Activated CD4-positive, CD25-positive, alpha-beta regulatory T cell treated with anti-CD3 and anti-CD28 coated beads, Interleukin-2, amount 50 U/mL, for 16 hours (primary cell): Measurements from ENCODE around the gene OPCML.

Source experiments
- DNase-seq: peaks from one replicate; pipeline ENCODE4 v3.0.0-alpha.2; 2020; ENCODE audit warnings: low read depth, low spot score

The OPCML gene

GRCh38 chr11:133541021-133541719 lies 8.9 kb upstream of the OPCML start:
- DNase-seq: no peak

DNA sequence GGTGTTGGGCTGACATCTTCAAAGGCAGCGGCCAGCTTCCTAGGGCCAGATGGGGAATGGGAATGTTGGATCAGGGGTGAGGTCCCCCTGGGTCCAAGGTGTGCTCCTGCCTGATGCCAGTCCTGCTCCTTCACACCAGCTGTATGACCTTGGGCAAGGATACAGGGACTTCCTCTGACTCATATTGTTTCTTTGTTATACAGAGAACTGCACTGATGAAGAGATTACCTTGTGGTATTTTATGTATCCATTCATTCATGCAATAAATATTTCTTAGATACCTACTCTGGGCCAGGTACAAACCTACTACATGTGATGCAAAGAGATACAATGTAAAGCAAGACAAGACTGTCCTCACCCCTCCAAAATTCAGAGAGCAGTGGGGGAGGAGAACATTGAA lies 3.9 kb upstream of the OPCML start:
- DNase-seq: no peak

GRCh38 chr11:133533205-133533604 lies 904 bp upstream of the OPCML start:
- DNase-seq: no peak

GRCh38 chr11:133531458-133531857 lies 843 bp downstream of the OPCML start:
- DNase-seq: no peak

DNA sequence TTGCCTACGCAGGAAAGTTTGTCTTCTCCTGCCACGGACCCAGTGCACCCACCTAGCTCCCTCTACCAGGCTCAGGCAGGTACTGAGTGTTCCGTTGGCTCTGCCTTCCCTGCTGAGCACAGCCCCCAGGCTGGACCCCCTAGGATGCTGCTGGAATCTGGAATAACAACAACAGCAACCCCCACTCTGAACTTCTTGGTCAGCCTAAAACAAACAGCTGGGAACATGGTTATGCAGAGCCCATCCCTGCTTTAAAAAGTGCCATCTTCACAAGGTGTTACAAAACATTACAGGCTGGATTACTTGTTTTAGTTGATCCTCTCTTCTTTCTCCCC lies 1.8 kb downstream of the OPCML start:
- no peak for DNase-seq

- no peak for DNase-seq
Measured at GRCh38 chr11:133529807-133530500, 2.3 kb downstream of the OPCML start.

DNA sequence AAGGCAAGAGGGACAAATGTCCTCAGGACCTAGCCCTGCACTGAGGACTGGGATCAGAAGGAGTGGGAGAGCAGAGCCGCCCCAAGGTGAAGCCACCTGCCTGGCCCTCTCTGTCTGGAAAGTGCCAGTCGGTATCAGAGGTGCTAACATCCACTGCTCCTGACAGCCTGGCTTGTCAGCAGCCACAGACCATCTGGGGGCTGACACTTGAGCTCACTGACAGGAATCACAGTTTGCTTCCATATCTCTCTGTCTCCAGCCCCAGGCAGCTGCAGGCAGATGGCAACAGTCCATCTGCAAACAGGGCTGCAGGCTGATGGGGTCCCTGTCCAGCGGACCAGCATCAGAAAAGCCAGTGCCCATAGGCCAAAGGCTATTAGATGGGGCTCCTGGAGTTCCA lies 5.5 kb downstream of the OPCML start:
- no peak for DNase-seq

DNA sequence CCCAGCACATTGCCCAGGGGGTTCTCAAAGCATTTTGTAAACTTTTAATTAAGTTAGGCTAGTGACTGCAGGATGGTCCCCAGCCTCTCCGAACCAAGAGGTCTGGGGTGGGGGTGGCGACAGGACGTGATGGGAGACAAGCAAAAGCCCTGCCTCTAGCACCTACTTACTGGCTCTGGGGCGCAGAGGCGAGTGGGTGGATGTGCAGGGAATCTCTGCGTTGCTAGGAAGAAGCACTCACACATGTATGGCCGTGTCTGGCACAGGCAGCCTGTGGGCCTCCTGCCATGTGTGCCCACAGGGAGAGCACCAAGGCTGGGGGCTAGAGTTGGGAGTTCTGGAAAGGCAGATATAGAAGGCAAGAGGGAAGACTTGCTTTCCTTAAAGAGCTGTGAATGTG lies 6.3 kb downstream of the OPCML start:
- DNase-seq: no peak

GRCh38 chr11:133524488-133524887 lies 7.8 kb downstream of the OPCML start:
- DNase-seq: no peak

DNA sequence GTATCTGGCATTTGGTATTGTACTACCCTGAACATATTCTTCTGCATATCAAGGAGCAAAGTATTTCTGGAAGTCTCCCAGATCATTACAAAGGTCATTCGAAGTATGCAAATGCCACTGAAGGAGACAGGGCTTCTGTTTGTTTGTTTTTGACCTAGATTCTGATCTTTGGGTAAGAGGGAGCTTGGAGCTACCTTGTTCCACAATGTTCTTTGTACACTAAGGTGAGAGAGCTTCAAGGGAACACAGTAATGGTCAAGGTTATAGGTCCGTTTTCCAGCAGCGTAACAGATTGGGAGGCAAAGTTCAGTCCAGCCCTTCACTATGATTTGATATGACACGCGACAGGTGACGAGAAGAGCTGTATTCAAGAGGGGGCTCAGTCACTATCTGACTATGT lies 10.0 kb downstream of the OPCML start:
- no peak for DNase-seq

GRCh38 chr11:133521502-133521901 lies 10.8 kb downstream of the OPCML start:
- DNase-seq: no peak

- no peak for DNase-seq
Measured at GRCh38 chr11:133520707-133521106, 11.6 kb downstream of the OPCML start.

GRCh38 chr11:133519560-133519959 lies 12.7 kb downstream of the OPCML start:
- no peak for DNase-seq

DNA sequence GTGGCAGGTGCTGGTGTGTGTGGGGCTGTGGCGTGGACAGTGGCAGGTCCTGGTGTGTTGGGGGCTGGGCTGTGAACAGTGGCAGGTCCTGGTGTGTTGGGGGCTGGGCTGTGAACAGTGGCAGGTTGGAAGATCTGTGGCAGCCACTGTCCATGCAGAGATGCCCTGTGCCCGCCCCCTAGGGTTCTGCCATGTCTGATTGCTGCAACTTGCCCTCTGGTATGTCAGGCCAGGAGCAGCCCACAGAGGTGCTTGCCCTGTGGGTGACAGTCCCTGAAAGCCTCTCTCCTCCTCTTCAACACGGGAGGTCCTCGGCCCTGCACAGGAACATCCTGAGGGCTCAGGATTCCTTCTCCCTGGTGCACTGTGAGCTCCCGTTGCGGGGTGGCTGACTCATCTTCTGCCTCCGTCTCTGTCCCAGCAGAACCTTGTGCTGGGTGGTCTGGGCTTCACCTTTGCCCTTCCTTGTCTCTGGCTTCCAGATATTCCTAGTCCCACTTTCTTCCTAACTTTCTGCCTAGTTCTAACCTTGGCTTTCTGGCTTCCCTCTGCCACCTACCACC lies 13.5 kb downstream of the OPCML start:
- DNase-seq: no peak

DNA sequence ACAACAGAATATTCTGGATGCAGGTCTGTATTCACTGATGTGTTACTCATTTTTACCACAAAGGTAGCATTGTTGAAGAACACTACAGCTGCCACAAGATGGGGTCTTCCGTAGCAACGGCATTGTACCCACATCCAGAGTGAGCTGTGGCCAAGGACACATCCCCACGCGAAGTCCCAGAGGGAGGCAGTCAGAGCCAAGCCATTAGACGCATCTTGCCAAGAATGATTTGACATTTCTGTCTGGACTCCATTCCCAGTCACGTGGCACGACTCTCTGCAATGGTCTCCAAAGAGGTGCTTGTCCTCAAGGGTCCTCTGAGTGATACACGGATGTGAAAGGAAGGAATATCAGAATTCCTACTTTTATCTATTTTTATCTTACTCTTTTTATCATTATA lies 15.5 kb downstream of the OPCML start:
- no peak for DNase-seq

GRCh38 chr11:133515107-133515506 lies 17.2 kb downstream of the OPCML start:
- DNase-seq: no peak

DNA sequence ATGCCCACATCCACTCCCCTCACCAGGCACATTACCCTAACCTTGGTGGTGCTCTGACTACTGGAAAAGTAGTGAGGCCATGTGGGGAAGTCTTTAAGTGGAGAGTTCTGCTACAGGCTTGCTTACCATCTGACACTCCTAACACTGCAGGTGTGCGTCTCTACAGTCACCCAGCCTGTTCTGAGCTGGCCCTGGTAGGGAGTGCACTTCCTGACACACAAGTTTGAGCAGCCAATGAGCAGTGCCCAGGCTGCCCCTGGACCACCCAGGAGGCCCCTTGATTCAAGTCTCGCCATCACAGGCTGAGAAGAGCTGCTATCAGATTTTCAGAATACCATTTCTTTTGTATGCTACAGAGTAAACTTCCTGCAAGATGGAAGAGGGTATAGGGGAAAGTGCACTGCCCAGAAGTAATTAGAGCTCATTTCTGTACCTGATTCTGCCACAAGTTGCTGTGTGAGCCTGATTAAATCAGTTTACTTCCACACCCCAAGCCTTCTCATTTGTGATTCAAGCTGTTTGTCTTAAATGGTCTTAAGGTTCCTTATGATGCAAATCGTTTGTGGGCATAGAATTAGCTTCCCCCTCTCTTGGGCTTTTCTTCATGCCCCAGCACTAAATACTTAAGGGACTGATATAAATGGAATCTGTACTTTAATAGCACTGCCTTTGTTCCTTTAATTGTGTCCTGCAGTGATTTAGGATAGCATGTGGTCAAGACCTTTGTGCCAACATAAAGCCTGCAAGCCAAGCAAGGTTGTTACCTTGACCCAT lies 22.2 kb downstream of the OPCML start:
- DNase-seq: no peak

DNA sequence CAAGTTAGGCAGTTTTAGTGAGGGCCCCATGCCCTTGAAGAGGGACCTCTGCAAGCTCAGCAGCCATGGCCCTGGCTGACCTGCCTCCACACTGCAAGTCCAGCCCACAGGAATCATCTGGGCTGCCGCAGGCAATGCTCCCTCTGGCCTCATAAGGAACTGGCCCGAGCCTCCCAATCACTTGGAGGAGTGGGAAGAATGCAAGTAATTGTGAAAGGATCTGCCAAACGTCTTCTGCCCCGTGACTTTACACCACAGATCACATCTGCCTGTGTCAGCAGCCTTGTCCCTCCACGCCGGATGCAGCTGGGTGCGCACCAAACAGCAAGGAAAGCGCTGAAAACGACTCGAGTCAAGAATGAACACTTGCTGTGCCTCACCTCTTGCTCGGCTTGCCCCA lies 23.8 kb downstream of the OPCML start:
- DNase-seq: no peak

- DNase-seq: no peak
Measured at GRCh38 chr11:133507185-133507584, 25.1 kb downstream of the OPCML start.

DNA sequence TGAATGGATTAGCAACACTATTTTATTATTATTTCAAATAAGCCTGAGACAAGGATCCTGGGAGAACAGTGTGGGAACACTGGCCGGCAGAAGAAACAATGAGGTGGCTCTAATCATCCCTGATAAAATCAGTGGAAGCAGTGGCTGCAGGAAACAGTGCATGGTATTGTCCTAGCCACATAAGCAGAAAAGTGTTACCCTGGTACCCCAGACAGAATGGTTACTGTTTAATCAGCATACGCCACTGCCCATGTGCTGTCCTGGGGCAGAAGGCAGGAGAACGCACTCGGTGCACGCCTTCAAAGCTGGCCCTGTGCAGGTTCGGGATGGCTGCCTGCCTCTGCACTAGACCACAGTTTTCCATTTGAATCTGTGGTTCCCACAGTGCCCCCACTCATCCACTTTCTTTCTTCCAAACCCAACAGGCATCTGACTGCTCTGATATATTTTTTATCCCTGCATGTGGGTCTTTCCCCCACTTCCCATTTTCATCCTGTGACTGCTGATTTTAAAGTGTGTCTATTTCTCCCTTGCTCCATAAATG lies 25.7 kb downstream of the OPCML start:
- no peak for DNase-seq

DNA sequence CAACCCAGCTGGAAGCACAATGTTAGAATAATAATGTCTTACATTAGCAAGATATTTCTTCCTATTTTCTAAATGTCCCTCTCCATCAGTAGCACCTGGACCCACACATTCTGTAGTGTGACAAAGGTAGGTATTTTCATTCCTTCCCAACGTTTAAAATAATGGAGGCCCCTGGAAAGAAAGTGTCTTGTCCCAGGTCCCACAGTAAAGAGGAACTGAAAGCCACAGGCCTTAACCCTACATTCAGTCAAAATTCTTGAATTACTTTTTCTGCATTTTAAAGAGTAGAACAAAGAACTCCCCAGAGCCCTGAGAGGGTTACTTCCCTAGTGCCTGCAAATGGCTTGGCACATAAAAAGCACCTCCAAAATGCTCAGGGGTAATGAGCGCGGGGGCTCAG lies 26.3 kb downstream of the OPCML start:
- DNase-seq: no peak

- no peak for DNase-seq
Measured at GRCh38 chr11:133504906-133505305, 27.4 kb downstream of the OPCML start.
